Muscle layer of colon (tissue), 2 donors: Measurements from ENCODE around the gene IREB2.
"Not testable (repeated sequence)": the region's sequence is repeated elsewhere in the genome, so short reads cannot be mapped to it uniquely, and the experiment has no call there.

Experiments
- H3K27ac ChIP-seq: one replicate; pipeline ENCODE4 v1.7.0; 2013; ENCODE audit warnings: low read depth, mild to moderate bottlenecking, low read length, moderate library complexity
- H3K27me3 ChIP-seq, 2 donors: one replicate each; pipeline ENCODE4 v1.7.0; 2013; ENCODE audit warnings: low read length in 2 of 2, mild to moderate bottlenecking in 2 of 2; ENCODE audit not compliant: insufficient read depth in 2 of 2, control insufficient read depth in 1 of 2
- H3K36me3 ChIP-seq: one replicate; pipeline ENCODE4 v1.7.0; 2013; ENCODE audit warnings: mild to moderate bottlenecking, low read length; ENCODE audit not compliant: insufficient read depth
- H3K4me1 ChIP-seq: one replicate; pipeline ENCODE4 v1.7.0; 2013; ENCODE audit warnings: mild to moderate bottlenecking, low read length; ENCODE audit not compliant: insufficient read depth
- H3K4me3 ChIP-seq, 2 donors: one replicate each; pipeline ENCODE4 v1.7.0; 2013; ENCODE audit warnings: low read length in 2 of 2, low read depth in 1 of 2, mild to moderate bottlenecking in 1 of 2, moderate library complexity in 1 of 2
- H3K9ac ChIP-seq: one replicate; pipeline ENCODE4 v1.7.0; 2013; ENCODE audit warnings: low read length
- H3K9me3 ChIP-seq: one replicate; pipeline ENCODE4 v1.7.0; 2013; ENCODE audit warnings: mild to moderate bottlenecking, low read length
- donor health status: abdominal sarcoma.
- donor health status: Adenocarcinoma of cecum.

IREB2 gene

GRCh38 chr15:78502641-78503040 lies 64.6 kb downstream of the IREB2 start:
- no peak overlapping the region for H3K4me3 ChIP-seq
- no peak overlapping the region for H3K9ac ChIP-seq
- no peaks in the 10 kb centered on the region for H3K9me3 ChIP-seq
- H3K4me1 ChIP-seq, result no peaks in the 10 kb centered on the region
- peaks cover 23% of the 10 kb centered on the region for H3K36me3 ChIP-seq
- no peaks in the 10 kb centered on the region for H3K27me3 ChIP-seq
- no peak overlapping the region for H3K27ac ChIP-seq

- Histone ChIP-seq H3K27me3 (no peaks in the 10 kb centered on the region), H3K4me1 (no peaks in the 10 kb centered on the region), H3K9ac (peak within 1 kb of the TSS; percentile 47)
These were observed 69.2 kb downstream of the IREB2 start, which contains the start of gene HYKK for GRCh38 chr15:78506971-78507830. Gene HYKK (plus strand): TSS chr15:78507577. CDS start chr15:78513089, 5,512 bp downstream.

GRCh38 chr15:78507831-78508160 lies 69.8 kb downstream of the IREB2 start:
- H3K9ac ChIP-seq, result peak overlapping the region; percentile 47
- H3K4me3 ChIP-seq, result peak overlapping the region; percentile 74 to 95
- peak overlapping the region; percentile 32 for H3K27ac ChIP-seq
- H3K9me3 ChIP-seq, result no peaks in the 10 kb centered on the region
- no peaks in the 10 kb centered on the region for H3K4me1 ChIP-seq
- no peaks in the 10 kb centered on the region for H3K27me3 ChIP-seq
- no peaks in the 10 kb centered on the region for H3K36me3 ChIP-seq

More at GRCh38 chr15:78506971-78507830, 69.2 kb downstream of the IREB2 start, which contains the start of gene HYKK:
- Histone ChIP-seq H3K36me3 (no peaks in the 10 kb centered on the region), H3K27ac (peak within 1 kb of the TSS; percentile 66), H3K4me3 (peak within 1 kb of the TSS; percentile 74 to 95), H3K9me3 (no peaks in the 10 kb centered on the region)

GRCh38 chr15:78508272-78508671 lies 70.3 kb downstream of the IREB2 start:
- H3K9ac ChIP-seq, result no peak overlapping the region

DNA sequence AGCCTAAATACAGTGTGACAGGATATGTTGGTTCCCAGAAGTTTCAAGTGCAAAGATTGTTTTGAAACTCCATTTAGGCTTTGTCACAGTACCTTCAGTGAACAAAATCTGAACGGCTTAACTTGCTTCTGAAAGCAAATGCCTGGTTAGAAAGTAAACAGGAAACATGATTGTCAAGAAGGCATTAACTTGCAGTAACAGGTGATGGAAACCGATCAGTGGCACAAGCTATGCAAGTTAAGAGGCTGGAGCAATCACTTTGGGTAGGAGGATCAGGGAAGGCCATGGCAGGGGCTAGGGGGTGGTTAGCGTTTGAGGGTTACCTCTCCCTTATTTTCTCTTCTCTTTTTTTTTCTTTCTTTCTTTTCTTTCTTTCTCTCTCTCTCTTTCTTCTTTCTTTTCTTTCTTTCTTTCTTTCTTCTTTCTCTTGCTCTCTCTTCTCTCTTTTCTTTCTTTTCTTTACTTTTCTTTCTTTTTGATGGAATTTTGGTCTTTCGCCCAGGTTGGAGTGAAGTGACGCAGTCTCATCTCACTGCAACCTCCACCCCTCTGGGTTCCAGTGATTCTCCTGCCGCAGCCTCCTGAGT lies 71.8 kb downstream of the IREB2 start:
- H3K4me3 ChIP-seq, result no peak overlapping the region
- no peaks in the 10 kb centered on the region for H3K4me1 ChIP-seq
- H3K36me3 ChIP-seq, result no peaks in the 10 kb centered on the region
- no peak overlapping the region for H3K27ac ChIP-seq
- no peaks in the 10 kb centered on the region for H3K9me3 ChIP-seq
- H3K9ac ChIP-seq, result no peak overlapping the region
- H3K27me3 ChIP-seq, result no peaks in the 10 kb centered on the region

More at GRCh38 chr15:78508272-78508671, 70.3 kb downstream of the IREB2 start:
- peak overlapping the region; percentile 74 to 95 for H3K4me3 ChIP-seq
- no peak overlapping the region for H3K27ac ChIP-seq
- H3K9me3 ChIP-seq, result no peaks in the 10 kb centered on the region
- H3K4me1 ChIP-seq, result no peaks in the 10 kb centered on the region
- H3K36me3 ChIP-seq, result no peaks in the 10 kb centered on the region
- no peaks in the 10 kb centered on the region for H3K27me3 ChIP-seq

DNA sequence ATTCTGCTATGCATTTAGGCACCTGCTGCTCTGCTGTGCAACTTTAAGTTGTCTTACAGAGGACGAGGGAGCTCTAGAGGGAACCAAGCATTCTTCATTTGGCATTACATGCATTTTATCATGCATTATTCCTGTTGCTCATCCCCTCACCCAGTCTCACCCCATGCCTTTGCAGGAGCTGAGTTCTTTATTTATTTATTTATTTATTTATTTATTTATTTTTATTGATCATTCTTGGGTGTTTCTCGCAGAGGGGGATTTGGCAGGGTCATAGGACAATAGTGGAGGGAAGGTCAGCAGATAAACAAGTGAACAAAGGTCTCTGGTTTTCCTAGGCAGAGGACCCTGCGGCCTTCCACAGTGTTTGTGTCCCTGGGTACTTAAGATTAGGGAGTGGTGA lies 82.0 kb downstream of the IREB2 start:
- not testable (repeated sequence) for H3K27me3 ChIP-seq, H3K36me3 ChIP-seq, H3K9ac ChIP-seq

GRCh38 chr15:78524230-78524629 lies 86.2 kb downstream of the IREB2 start:
- H3K27me3 ChIP-seq, result no peaks in the 10 kb centered on the region
- no peak overlapping the region for H3K27ac ChIP-seq
- H3K9me3 ChIP-seq, result no peaks in the 10 kb centered on the region
- H3K36me3 ChIP-seq, result no peaks in the 10 kb centered on the region
- H3K4me1 ChIP-seq, result no peaks in the 10 kb centered on the region
- H3K4me3 ChIP-seq, result no peak overlapping the region
- H3K9ac ChIP-seq, result no peak overlapping the region

More for the DNA sequence above, 82.0 kb downstream of the IREB2 start:
- not testable (repeated sequence) for H3K4me3 ChIP-seq, H3K9me3 ChIP-seq, H3K27ac ChIP-seq, H3K4me1 ChIP-seq

GRCh38 chr15:78527325-78527724 lies 89.3 kb downstream of the IREB2 start:
- Histone ChIP-seq H3K4me3 (no peak overlapping the region), H3K27ac (no peak overlapping the region), H3K9me3 (no peaks in the 10 kb centered on the region), H3K9ac (no peak overlapping the region), H3K27me3 (no peaks in the 10 kb centered on the region), H3K36me3 (no peaks in the 10 kb centered on the region), H3K4me1 (no peaks in the 10 kb centered on the region)

DNA sequence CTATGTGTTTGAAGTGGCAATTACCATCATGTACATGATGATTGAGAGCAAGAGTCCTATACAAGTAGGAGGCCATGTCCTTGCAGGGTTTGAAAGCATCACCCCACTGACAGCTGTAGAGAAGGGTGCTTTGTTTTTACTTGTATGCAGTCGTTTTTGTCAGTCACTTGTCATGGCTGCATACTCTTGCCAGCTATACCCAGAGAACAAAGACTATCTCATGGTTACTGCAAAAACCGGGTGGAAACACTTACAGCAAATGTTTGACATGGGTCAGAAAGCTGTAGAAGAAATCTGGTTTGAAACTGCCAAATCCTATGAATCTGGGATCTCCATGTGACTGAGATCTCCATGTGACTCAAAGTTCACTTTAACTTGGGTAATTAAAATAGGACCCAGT lies 95.3 kb downstream of the IREB2 start:
- H3K4me1 ChIP-seq, result no peaks in the 10 kb centered on the region
- no peaks in the 10 kb centered on the region for H3K36me3 ChIP-seq
- no peaks in the 10 kb centered on the region for H3K27me3 ChIP-seq
- H3K27ac ChIP-seq, result no peak overlapping the region
- H3K9me3 ChIP-seq, result no peaks in the 10 kb centered on the region
- no peak overlapping the region for H3K9ac ChIP-seq
- no peak overlapping the region for H3K4me3 ChIP-seq

- no peaks in the 10 kb centered on the region for H3K36me3 ChIP-seq
- no peaks in the 10 kb centered on the region for H3K27me3 ChIP-seq
- no peak overlapping the region for H3K27ac ChIP-seq
- no peak overlapping the region for H3K4me3 ChIP-seq
- H3K9me3 ChIP-seq, result no peaks in the 10 kb centered on the region
- H3K9ac ChIP-seq, result no peak overlapping the region
- peaks cover 4% of the 10 kb centered on the region for H3K4me1 ChIP-seq
These were observed 98.1 kb downstream of the IREB2 start for GRCh38 chr15:78536134-78536533.

GRCh38 chr15:78537266-78537905 lies 99.4 kb downstream of the IREB2 start:
- peaks cover 3% of the 10 kb centered on the region for H3K36me3 ChIP-seq
- H3K27ac ChIP-seq, result no peak overlapping the region
- peaks cover 13% of the 10 kb centered on the region for H3K4me1 ChIP-seq
- H3K27me3 ChIP-seq, result no peaks in the 10 kb centered on the region
- H3K9ac ChIP-seq, result no peak overlapping the region
- H3K9me3 ChIP-seq, result no peaks in the 10 kb centered on the region
- H3K4me3 ChIP-seq, result no peak overlapping the region
